TTC549 (cell line): ENCODE results near the gene VEPH1.

Experiments
- FAIRE-seq: peaks from 2 replicates; lab custom pipeline; 2012; peaks lifted over from hg19 to GRCh38; lab: Jason Lieb, UNC

VEPH1 gene

DNA sequence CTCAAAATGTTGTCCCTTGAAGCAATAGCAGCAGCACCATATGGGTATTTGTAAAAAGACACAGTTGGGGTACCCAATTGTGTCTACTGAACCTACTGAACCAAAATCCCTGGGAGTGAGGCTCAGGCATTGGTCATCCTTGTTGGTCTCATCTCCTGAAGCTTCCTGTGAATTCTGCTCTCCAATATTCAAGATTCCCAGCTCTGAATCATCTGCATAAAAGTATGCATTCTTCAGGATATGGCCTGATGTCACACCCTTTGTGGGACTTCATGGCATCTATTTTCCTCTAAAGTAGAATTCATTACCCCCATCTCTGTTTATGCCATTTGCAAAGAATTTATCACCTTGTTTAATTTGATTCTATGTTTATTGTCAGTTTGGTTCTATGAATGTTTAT, 79.9 kb downstream of the VEPH1 start:
- FAIRE-seq: no peak

DNA sequence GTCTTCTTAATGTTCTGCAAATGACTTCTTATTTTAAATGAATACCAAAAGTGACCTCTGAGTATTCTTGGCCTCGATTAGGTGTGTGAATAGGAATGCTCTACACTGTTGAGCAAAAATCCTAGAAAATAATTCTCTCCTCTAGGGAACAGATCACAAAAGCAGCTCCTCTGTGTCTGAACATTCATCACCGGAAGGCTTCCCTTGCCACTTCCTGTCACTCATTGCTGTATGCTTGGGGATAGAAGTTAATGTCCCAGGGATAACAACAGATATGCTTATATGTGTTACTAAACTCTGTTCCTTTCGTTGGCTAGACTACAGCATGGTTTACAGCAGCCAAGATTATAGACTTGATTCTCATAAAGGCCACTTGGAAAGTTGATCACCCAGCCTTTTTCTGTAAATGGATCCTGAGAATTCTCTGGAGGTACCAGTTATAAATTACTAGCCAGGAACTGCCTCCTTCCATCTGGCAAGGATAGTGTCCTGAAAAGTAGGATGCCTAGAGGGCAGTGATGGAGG, 82.5 kb downstream of the VEPH1 start:
- FAIRE-seq: no peak

DNA sequence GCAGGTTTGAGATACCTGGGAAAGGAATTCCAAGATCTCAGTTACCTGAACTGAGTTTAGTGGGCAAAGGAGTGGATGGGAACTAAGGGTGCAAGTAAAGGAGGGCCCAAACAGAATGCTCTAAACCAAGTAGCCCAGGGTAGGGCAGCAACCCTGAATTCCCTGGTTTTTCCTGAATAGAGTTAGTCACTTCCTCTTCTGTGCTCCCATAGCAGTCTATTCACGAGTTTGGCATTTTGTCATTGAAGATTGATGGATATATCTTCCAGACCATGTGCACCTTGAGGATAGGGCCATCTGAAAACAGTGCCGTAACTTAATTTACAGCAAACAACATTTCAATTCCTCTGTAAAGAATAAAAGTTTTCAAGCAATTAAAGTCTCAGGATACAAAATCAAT, 85.1 kb downstream of the VEPH1 start:
- FAIRE-seq: no peak

DNA sequence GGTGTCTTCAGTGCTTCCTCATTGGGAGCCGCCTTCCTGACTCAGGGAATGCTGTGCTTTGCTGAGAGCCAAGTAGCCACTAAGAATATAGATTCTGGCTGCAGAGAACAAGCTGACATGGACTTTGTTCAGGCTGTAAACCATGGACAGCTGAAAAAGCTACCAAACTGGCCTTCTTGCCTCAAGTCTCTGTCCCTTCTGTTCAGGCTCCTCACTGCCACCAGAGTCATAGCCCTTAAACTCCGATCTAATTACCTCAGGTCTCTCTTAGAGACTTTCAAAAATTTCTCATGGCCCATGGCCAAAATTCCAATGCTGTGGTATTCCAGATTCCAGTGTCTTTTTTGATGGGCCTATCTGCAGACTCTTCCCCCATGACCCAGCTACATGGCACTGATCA, 86.0 kb downstream of the VEPH1 start:
- FAIRE-seq: no peak

DNA sequence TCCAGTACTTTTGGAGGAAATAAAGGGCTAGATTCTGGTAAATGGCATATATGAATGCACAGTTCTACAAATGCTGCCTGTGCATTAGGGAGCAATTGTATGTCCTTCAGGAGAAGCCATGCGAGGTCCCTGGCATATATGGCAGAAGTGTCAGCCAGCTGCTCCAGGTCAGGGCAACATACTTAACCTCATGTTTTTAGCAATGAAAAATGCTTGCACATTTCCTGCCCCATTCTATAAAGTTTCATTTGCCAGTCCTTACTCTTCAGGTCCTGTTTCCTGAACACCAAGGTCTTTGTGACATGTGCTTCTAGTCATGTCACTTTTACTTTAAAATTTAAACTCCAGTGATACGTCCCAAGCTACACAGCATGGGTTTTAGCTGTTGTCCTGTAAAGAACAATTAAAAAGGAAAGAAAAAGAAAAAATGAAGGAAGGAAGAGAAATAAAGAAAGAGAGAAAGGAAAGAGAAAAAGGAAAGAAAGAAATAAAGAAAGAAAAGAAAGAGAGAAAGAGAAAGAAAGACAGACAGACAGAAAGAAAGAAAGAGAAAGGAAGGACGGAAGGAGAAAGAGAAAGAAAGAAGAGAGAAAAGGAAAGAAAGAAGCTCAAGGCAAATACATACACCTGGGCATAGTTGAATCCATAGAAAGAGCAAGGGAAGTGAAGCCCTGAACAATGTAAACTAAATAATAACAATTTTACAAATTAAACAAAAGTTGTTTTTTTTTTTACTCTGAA, 86.7 kb downstream of the VEPH1 start:
- FAIRE-seq: no peak

DNA sequence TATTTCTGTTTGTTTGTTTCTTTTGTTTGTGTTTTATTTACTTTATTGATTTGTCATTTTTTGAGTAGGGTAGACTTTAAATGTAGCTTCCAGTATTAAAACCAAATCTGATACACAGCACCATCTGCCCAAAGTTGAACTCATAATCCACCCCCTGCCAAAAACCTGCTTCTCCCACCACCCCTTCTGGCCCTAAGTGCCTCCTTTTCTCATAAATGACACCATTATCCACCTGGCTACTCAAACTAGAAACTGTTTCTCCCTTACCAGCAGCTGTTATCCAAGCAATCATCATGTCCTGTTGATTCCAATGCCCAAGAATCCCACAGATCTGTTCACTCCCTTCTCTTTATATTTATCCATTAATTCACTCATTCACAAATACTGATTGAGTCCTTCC, 88.4 kb downstream of the VEPH1 start:
- no peak for FAIRE-seq

DNA sequence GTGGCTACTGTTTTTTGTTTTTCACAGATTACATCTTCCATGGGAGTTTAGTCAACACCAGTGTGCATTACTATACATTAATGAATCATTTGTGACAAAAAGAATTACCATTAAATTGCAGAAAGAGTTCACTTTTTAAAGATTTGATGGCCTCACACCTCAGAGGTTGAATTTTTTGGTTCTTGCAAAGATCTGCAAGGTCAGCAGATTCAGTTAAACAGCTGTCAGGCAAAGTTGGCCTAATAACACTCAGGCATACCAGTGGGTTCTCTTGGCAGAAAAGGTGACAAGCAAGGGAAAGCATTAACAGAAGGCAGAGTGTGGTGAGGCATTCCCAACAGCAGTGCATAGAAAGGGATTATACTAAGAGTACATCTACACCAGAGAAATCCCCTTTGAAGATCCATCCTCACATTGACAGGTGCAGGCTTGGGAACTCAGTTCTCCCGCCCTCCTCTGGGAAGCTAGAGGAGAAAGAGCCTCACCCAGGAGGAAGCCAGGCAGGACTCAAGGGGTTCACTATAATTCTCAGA, 90.8 kb downstream of the VEPH1 start:
- FAIRE-seq: no peak

DNA sequence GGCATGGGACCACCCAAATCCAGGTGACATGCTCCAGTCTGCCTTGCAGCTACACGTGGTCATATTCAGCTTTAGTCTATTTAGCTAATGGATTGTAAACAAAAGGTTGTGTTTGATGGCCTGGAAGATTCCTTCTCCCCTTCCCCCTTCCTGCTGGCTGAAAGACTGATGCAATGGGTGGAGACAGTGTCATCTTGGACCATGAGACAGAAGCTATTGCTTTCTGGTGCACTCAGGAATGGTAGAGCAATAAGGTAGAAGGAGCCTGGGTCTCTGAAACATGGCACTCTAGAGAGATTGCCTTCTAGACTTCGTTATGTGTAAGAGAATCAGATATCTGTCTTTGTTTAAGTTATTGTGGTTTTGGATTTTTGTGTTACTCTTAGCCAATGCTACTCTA, 92.3 kb downstream of the VEPH1 start:
- no peak for FAIRE-seq

DNA sequence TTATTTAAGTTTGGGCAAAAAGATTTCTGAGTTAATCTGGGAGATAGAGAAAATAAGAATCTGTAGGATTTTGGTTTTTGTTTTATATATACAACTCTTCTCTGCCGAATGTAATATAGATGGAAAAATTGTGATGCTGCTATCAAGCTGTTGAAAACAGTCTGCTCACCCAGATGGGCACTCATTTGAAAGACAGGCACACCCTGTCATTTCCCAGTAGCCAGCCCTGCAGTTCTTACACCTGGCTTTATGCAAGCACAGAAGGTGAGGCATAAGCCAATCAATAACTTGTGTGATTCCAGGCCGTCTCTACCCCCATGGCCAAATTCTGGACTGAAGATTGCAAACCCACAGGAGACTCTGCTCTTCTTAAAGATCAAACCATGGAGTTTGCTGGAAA, 93.7 kb downstream of the VEPH1 start:
- no peak for FAIRE-seq

DNA sequence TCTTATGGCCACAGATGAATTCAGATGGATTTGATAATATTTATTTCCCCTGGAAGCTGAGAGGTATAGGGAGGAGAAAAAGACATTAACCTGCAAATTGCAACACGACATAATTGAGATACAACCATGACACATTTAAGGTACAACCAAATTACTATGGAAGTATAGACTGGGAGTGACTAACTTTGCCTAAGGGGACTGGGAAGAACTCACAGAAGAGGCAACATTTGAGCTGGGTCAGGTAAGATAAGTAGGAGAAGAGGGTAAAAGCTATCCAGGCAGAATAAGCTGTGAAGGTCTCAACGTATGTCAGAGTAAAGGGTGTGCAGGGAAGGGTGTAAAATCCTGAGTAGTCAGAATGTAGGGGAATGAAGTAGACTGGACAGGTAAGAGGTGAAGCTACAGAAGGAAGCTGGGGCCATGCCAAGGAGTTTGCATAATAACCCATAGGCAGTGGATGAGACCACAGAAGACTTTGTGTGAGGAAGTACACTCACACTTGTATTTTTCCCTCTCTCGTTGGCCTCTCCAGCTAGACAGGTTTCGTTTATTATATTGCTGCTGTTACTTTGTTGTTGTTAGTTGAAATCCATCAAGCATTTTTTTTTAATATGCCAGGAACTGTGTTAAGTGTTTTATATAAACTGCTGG, 94.6 kb downstream of the VEPH1 start:
- FAIRE-seq: no peak

DNA sequence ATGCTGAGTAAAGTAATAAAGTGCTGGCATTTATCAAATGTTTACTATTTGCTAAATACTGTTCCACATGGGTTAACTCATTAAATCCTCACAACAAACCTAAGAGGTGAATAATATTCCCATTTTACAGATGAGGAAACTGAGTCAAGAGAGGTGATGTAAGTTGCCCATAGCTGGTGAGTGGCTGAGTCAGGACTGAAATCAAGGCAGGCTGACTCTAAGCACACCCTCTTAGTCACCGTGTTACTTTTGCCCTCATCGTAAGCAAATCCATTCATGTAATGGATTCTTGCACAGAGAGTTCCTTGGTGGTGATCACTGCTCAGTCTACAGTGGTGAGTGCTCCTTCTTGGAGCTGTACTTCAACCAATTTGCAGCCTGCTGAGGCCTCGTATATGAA, 95.4 kb downstream of the VEPH1 start:
- no peak for FAIRE-seq

DNA sequence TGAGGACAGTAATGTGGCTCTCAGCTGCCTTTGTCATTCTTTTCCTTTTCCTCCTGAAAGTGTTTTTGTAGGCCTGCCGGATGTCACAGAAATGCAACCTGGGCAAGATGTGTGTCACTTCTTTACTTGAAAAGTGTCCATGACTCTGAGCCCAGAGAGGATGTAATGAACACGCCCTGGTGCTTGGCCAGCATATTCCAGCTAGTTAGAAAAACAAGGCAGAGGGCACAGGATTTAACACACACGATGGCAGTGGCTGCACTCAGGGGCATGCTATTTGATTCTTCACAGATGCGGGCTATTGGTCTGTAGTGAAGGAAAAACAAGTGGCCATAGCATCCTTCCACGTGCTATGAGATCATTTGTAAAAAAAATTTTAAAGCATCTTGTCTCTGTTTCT, 96.8 kb downstream of the VEPH1 start:
- FAIRE-seq: no peak

DNA sequence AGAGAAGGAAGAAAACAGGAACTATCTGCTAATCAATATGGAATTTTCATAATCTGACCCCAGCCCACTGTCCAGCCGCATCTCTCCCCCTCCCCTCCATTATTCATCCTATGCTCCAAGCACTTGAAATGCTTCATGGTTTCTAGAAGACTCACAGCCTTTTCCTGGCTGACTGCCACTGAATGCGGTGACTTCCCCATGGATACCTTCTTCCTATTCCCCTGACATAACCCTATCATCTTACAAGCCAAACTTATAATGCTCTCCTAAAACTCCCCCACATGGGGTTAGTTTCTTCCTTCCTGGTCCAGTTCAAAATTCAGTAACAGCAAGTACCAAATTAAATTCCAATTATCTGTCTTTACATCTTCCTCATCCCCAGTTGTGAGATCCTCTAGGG, 97.8 kb downstream of the VEPH1 start:
- no peak for FAIRE-seq

DNA sequence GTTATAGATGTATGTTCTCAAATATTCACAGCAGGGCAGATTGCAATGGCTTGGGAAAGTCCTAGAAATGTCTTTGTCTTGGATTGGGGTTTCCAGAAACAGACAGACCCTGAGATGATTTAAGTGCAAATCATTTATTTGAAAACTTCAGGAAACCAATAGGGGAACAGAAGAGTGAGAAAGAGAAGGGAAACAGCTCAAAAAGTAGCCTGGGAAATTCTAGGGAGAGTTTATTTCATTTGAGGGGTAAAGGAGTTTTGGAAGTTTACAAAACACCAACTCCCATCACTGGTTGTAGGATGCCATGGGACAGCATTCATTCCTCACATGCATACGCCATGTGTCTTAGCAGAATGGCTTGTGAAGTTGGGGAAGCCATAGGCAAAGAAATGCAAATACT, 98.8 kb downstream of the VEPH1 start:
- no peak for FAIRE-seq

DNA sequence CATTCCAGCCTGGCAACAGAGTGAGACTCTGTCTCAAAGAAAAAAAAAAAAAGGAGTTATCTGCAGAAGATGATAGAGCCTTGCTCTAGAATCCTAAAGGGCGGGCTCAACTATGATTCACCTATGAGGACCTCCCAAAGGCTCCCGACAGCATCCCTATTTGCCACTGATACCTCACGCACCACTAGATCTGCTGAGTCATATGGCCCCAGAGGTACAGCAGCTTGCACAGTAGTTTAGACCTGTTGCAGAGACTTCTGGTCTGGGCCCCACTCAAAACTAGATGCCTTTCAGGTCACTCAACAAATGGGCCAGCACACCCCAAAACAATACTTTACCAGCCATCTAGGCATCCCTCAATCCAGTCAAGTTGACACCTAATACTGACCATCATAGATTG, 104.6 kb downstream of the VEPH1 start:
- FAIRE-seq: no peak

DNA sequence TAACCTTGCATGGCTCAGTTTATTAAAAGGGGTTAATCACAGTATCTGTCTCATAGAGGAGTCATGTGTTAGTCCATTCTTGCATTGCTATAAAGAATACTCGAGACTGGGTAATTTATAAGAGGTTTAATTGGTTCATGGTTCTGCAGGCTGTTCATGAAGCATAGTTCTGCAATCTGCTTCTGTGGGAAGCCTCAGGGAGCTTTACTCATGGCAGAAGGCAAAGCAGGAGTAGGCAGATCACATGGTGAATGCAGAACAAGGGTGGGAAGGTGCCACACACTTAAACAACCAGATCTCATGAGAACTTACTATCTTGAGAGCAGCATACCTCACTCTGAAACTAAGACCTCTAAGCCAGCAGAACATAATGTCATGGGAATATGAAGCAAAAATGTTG, 108.8 kb downstream of the VEPH1 start:
- no peak for FAIRE-seq

DNA sequence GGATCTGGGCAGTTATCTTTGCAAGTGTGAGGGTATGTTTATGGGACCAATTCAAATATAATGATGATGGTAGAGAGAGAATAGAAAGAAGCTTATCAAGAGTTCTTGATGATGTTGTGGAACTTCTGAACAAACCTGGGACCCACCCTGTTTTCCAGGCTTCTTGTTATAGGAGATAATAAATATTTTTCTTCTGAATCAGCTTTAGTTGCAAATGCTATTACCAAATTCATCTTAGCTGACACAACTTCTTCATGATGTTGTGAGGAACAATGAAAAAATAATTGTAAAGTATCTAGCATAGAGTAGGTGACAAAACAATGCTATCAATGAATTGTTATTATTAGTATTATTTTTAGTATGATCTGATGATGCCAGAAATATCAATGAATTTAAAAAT, 110.1 kb downstream of the VEPH1 start:
- FAIRE-seq: no peak

DNA sequence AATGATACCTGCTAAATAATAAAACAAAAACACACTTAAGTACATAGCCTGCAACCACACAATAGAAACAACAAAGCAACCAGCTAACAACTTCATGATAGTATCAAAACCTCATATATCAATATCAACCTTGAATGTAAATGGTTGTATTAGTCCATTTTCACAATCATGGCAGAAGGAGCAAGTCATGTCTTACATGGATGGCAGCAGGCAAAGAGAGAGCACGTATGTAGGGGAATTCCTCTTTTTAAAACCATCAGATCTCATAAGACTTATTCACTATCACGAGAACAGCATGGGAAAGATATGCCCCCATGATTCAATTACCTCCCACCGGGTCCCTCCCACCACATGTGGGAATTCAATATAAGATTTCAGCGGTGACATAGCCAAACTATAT, 111.1 kb downstream of the VEPH1 start:
- no peak for FAIRE-seq

DNA sequence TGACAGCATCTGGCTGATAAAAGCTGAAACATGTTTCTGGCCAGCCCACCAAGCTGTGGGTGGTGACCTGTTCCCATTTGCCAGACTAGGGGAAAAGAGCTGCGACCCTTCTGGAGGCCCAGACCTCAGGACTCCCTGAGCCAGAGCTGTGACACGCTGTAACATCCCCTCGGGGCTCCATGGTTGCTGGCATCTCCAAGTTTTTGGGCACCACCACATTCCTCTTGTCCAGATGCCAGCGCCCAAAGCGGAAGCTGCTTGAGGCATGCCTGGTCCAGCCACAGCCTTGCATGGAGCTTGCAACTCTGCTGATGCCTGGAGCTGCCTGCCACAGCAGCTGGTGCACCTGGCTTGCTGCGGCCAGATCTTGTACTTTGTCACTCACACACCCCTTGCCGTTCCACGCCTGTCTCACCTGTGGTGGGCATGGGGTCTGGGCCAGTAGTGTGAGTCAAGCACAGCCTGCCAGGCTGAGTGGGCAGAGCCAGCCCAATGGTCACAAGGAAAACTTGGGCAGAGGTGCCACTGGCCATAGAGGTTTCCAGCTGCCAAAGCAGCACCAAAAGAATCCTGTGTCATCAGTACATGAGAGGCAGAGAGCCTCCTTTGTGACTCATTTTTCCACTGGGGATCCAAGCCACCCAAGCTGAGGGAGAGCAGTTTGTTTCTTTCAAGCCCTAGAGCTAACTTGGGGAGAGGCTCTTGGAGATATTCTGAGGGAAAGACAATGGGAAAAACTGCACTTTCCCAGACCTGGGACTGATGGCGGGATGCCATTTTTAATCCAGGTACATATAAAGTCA, 112.3 kb downstream of the VEPH1 start:
- FAIRE-seq: no peak

DNA sequence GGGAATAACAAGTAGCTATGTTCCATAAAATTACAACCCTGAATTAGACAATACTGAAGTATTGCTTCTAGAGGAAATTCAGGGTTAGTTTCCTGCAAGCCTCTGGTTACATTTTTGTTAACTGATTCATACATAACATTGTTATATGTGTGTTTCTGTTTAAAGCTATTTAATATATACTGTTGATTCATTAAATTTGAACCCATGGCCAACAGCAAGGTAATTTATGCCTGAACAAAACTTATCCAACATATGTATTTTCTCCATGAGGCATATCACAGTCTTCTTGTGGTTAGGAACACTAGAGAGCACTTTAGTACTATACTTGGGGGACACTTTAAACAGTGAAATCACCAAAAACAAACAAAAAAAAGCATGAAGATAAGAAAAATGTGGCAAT, 114.2 kb downstream of the VEPH1 start:
- no peak for FAIRE-seq

DNA sequence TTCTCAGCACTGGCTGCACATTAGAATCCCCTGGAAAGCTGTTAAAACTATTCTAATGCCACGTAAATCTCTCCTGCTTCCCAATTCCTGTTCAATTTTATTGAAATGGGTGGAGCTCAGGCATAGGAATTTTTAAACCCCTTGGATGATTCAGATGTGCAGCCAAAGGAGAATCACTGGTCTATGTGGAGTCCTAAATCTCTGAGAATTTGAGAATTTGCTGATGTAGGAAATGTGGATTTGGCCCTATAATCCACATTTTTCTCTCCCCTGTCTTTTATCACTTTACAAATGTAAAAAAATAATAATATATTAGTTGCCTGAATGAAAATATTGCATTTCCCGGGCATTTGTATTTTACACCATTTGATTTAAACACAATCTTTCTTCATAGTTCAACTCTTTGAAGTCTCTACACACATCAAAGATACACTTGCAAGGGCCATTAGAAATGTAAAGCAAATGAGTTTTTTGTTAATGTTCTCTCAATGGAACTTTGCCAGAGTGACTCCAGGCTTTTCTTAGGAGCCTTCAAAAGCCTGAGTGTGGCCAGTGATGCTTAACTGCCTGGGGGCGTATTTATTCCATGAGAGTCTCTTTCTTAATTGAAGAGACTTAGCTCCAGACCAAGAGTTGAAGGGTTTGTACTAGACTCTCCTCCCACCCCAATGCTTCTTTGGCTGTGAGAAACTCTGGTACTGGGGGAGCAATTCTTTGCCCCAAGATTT, 115.3 kb downstream of the VEPH1 start:
- FAIRE-seq: no peak

DNA sequence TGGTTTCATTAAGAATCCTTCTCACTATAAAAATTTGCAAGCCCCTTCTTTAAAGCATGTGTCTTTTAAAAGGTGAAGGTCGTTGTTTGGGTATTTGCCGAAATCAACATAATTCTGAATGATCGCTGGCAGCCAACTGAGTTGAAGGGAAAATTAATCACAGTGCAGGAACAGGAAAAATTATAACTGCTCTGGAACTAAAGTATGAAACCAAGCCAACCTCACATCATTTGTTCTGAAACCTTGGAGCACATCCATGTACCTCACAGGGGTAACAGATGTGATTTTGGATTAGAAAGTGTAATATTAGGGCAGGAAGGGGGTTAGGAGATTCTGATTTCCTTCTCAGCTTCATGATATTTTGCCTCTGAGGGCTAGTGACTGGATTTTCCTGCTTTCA, 118.7 kb downstream of the VEPH1 start:
- no peak for FAIRE-seq
